HG03039 (cell line): ENCODE data around the gene C3orf52.
A peak's percentile ranks its signal among the peaks of the same experiment; 100 is the strongest.

Experiments
- ATAC-seq: cut with Tn5 transposase; IDR thresholded peaks from one replicate; pipeline ENCODE4 v1.9.1; 2021; ENCODE audit warnings: mild to moderate bottlenecking, moderate library complexity; ENCODE audit not compliant: unreplicated experiment

The C3orf52 gene

DNA sequence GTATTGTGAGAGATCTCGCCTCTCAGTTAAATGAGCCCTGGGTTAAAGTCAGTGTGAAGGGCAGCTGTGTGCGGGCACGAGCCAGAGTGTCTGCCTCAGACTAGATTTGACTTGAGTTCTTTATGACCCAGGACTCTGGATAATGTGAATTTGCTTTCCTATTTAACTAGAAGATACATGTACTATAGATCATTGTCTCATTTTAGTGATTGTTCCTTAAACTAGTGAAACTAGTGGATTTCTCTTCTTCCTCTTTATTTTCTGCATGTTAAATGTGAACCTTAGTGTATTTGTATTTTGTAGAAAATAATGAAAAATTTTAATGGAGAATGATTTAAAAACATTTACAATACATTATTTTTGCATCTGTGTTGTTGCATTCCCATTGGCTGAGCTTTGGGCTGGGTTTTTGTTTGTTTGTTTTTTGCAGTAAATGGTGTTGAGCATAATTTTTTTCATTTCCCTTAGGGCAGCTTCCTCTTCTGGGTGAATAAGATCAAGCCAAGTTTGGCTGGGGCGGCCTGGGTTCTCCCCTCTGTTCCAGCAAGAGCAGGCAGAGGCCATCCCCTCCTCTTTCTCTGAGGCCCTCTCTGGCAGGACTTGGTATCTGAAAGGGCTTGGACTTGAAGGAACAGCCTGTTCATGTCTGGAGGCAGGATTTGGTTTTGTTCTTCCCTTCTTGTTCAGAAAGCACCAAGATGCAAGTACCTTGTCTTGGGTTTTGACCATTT is 31.8 kb downstream of the C3orf52 start:
- no peak for ATAC-seq

DNA sequence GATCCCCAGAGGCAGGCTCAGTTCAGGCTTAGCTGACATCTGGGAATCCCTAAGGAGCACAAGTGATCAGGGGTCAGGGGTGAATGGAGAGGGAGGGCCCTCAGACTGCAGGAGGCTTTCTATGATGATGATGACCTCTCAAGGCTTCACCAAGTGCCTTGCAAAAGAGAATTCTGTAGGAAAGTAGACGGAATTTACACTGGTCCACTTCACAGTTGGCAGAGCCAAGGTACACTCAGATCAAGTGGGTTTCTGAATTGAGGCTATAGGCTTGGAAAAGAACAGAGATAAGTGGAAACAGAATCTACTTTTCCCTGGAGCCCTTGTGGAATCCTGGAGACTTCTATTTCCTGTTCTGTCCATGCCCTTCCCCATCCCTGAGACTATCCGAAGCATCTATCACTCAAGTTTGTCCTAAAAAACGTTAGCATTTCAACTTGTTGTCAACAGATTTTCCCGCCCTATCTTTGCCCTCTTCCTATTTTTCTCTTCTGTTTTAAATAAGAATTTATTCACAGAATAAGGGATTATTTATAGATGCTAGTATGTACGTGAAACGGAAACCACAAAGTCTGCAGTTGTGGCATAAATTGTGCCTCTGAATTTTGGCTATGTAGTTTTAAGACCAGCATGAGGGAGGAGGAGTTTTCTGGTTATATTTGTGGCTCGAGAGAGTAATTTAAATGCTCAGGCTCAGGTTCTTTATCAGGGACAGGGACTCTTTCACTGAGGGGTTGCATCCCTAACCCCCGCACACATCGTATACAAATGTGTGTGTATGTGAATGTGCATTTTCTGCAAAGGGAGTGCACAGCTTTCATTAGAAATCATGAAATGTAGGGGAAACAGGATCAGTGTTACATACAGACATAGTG is 34.0 kb downstream of the C3orf52 start:
- ATAC-seq = no peak

DNA sequence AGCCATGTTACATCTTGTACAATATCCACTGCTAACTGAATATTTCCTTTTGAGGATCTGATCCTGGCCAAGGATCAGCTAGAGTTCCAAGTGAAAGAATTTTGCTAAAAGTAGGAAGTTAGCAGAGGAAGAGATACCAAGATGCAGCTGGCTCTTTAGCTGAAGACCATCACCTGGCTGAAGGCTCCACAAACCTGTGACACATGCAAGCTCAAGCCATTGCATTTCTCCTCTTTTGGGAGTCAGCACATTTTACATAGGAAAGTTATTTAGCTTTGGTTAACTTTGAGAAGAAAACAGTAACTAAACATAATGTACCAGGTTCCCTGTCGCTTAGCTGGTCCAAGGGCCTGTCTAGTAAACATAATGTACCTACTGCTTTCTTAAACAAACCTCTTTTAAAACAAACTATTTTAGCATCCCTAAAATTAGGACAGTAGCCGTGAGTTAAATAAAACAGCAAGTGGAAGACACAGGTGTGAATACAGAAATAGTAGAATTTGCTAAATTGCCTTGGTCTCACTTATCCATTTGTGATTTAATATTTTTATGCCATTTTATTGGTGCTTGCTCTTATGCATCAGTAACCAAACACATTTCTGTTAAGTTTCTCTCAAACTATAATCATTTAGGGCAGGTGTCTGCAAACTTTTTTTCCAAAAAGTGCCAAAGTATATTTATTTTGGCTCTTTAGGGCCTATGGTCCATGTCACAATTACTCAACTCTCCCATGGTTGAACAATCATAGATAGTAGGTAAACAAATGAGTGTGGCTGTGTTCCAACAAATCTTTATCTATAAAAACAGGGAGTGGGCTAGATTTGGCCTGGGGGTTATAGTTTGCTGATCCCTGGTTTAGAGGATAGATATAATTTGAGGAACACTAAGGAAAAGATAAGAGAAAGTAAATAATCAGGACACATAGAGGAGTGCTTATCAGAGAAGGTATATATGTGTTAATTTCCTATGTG is 35.7 kb downstream of the C3orf52 start:
- ATAC-seq = no peak

DNA sequence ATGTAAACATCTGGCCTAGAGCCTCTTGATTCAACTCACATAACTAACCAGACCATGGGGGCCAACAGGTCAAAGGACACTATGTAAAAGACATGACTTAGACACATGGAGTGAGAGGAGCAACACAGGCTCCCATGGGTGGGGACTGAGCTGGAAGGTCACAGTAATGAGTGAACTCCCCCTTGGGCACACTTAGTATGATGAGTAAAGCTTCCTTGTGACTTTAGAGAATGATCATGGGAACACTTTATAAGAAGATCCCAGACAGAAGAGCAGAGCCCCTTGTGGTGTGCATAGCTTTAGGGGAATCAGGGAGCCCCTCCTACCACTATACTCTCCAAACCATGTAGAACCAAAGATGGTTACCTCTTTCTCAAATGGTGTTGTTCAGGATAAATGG is 36.7 kb downstream of the C3orf52 start:
- no peak for ATAC-seq

DNA sequence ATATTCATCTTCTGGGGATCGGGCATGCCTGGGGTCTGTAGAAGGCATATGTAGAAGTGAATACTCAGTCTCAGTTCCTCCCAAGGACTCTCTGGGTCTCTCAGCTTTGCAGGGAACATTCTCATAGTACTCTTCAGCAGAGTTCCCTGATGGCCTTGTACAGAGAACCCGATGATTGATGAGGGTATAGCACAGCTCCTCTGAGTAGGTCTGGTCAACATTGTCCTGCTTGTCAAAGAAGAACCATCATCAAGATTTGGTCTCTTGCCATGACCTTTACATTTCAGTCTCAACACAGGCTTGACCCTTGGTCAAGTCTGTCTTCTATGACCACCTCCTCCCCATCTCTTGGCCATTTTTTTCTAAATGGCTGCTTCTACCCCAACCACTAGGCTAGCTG is 37.4 kb downstream of the C3orf52 start:
- no peak for ATAC-seq

DNA sequence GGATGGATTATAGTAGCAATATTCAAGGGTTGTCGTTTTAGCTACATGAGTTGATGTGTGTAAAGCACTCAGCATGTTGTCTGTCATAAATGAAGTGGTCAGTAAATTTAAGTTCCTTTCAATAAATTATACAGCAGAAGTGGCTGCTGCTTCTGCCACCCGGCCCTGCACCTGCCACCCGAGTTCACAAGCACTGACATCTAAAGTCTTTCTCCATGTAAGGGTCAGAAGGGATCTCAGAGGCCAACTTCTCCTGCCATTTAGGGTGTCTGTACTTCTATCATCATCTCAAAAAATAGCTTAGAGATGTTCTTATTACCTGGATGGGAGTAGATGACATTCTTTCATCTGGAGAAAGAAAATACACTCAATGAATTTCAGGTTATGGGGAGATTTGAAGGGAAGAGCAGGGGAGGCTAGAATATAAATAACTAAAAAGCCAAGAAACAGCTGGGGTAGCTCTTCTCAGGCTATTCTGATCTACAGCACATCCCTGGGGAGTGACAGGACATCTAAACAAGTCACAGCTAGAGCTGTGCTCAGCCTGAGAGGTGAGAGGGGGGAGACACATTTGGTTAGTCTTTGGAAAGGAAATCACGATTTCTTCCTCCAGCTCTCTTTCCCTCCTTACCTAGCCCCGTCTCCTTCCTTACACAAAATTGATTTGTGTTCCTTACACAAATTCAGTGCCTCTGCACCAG is 38.9 kb downstream of the C3orf52 start:
- no peak for ATAC-seq

DNA sequence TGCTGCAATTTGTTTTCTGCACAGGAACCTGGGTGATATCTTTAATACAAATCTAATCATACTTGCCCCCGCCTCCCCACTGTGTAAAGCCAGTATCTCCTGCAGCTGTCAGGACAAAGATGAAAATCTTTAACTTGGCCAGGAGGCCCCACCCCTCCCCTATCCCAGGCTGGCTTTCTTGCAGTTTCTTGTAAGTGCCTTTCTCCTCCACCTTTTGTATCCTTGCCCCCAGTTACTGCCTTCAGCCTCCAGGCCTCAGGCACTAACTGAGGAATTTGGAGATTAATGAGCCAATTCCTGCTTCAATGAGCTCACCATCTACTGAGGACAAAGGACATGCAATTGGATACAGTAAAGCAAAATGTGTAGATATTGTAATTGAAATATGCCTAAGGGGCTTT is 40.3 kb downstream of the C3orf52 start:
- no peak for ATAC-seq

DNA sequence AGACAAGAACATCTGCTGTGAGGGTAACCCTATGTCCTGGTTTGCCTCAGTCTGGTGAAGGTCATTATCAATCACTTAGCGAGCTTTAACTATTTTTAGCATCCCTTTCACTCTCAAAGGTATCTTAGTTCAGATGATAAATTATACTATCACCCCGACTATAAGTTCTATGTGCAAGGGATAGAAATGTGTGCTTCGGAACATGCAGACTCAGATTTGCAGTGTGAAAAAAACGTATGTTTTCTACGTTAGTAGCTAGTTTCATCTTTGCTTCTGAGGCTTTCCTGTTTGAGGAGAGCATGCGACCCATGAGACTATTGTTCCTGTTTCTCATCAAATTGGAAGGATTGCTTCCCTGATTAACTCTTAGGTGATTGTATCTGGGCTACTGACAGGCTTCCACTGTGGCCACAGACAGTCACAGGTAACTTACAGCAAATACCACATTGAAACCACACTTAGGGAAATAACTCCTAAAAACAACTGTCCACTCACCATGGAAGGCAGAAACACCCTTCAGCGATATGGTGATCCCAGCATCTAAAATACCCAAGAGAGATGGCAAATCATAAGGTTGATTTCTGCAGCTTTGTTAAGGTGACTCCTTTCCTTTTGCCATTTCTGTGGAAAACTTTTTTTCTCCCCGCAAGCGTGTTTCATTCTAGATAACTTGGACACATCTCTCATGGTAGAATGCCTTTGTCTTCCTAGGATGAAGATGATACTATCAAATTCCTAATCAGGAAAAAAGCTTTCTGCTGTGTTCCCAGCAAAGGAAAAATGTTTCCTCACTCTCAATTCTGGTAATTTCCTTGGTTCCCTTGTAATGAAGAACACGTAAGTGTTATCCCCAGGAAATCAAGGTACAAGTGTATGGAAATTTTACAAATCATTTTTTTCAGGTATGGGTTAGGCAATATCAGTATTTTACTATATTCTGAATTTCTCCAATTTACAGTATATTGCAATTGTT is 41.6 kb downstream of the C3orf52 start:
- no peak for ATAC-seq

DNA sequence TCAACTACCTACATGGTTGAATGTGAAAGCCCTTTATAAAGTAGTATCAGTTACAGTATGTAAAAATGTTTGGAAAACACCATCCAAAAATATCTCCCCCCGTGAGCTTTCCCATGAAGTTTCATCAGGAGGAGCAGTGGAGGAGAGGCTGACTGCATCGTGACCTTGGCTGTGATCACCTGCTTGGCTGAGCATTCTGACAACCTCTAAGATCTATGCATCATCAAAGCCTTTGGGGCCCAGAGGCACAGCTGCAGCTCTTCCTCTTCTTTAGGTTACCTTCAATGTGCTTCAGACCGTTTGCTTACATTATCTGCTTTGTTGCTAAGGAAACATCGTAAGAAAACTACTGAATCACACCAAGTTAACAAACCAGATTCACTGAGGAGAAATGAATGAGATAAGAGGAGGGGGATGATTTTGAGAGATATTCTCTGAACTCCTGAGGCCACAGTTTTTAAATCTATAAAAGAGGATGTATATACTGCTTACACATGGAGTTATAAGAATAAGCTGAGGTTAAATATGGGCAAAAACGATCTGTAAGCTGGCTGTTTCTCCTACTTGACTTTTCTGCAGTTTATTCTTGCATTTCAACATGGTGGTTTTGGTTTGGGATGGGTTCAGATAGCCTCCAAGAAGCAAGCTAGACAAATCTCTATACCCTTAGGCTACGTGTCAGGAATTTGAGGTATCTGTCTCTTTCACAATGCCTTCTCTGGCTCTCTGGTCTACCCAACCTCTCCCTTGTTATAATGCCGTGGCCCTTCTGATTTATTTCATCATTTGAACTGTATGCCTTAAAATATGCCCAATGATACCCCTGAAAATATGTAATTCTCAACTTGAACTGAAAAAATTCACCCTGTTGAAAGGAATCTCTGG is 42.9 kb downstream of the C3orf52 start:
- ATAC-seq = peak; percentile 40

DNA sequence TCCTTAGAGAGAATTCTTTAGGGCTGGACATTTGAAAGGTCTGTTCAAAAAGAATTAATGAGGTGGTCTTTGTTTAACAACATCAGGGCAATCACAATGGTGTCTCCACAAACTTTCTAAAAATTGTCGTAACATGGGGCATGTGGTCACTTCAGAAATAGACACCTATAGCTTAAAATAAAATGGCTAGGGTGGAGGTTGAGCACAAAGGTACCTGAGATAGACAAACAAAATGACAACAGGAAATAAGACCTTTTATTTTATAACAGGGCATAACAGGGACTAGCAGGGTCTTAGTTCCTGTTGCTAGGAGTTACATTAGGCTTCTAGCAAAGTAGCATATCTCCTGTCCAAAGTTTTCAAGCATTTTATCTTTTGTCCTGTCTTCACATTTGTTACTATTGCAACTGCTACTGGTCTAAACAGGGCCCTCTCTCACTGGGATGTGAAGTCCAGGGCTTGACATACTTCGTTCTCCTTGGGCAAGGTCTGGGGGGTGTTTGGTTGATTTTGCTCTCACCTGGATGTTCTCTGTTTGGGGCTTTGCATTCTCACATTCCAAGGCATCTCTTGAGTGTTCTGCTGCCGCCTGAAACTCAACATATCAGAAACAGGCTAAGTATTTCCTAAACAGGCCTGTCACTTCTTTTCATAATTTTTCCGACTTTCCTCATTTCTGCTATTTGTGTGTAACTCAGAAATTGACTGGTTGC is 43.9 kb downstream of the C3orf52 start:
- no peak for ATAC-seq

DNA sequence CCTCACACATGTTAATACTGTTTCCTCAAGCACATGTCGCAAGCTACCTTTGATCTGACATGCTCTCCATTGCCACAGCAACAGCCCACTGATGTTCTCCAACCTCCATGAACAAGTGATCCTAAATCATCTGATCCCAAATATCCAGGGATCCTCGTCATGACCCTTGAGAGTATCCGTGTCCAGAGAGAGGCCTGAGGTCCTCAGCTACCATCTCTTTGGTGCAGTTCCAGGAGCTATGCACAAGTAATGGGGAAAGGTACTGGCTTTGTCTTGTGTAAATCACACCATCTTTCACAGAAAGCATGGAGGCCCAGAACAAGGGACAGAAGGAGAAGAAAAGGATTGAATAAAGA is 44.4 kb downstream of the C3orf52 start:
- no peak for ATAC-seq

DNA sequence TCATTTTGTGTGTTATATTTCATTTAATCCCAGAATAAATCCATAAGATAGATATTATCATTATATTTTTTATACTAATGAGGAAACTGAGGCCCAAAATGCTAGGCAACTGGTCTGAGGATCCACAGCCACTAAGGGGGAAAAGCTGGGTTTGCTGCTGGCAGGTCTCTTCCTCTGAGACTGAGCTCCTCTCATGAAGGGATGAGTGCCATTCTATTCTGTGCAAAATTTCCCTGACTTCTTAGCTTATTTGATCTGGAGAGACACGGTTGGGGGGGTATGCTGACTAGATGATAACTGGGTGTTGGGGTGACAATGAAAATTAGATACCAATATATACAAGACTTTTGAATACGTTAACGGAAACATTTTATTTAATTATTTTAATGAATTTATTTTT is 44.9 kb downstream of the C3orf52 start:
- ATAC-seq = no peak

DNA sequence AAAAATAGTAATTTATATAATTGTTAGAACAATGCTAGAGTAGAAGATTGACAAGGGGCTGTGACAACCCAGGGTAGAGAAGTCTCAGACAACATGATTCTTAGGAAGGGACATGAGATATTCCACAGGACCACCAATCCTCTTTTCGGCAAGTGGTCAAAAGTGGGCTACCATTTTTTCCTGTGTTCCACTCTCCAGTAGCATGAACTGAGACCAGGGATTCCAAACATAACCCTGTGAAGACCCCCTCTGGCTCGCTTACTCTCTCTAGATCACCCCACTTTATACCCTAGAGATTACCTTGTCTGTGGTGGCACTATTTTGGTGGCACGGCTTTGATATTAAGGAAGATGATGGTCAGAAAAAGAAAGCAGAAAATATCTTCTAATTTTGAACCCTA is 45.9 kb downstream of the C3orf52 start:
- ATAC-seq = no peak

DNA sequence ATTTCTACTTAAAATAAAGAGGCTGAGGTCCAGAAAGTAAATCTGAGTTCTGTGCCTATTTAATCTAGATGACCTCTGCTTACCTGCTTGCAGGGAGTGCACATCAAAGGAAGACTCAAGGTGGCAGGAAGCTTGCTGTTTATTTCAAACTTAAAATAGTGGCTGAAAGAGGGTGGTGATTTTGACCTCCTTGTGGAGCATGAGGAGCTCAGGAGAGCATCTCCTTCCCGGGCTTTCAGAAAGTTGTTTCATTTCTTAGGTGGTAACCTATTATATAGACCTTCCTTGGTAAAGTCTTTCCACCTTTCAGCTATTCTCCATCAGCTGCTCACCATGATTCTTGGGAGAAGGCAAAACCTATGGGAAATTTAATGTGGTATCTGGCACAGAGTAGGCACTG is 46.4 kb downstream of the C3orf52 start:
- no peak for ATAC-seq

DNA sequence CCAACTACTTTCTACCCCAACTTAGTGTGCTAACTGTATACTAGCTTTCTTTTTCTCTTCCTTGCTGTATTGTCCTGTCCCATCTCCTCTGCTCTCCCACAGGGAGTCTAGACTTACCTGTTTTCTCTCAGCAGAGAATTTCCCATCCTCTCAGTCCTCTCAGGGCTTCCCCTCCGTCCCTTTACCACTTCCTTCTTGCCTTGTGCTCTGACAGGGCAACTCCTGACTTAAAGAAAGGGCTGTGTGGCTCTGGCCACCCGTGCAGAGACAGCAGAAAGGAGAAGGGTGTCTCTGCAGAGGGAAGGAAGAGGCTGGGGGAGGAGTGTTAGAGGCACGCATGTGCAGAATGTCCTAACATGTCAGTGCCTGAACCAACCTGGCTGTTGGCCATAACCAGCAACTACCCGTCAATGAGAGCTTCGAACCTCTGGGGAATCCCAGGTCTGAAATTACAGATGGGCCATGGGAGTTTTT is 46.8 kb downstream of the C3orf52 start, which contains the start of gene GCSAM:
Gene GCSAM (minus strand): TSS at position 274 of the 474 bp plus-strand sequence. CDS start 128 bp downstream, at position 146.
- peak; percentile 71 for ATAC-seq

DNA sequence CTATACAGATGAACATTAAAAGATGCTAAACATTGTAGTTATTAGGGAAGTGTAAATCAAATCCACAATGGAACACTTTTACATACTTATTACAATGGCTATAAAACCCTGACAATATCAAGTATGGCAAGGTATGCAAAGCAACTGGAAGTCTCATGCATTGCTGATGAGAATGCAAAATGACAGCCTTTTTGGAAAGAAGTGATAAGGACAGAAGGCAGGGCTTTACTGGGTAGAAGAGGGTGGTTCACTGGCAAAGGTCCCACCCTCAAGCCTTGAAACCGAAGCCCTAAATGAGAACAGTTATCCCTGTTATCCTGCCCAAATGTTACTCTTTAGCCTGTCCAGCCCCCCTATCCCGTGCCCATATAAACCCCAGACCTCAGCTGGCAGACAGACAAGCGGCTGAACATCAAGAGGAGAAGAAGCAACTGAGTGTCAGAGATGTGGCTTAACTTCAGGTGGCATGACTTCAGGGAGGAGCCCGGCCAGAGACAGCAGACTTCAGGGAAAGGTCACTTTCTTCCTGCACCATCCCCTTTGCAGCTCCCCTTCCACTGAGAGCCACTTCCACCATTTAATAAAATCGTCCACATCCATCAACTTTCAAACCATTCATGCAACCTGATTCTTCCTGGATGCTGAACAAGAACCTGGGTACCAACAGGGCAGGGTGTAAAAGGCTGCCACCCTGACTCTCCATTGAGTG is 47.6 kb downstream of the C3orf52 start:
- no peak for ATAC-seq
